Measurements from ENCODE around the gene PROB1.
"Not testable (repeated sequence)": the region's sequence is repeated elsewhere in the genome, so short reads cannot be mapped to it uniquely, and the experiment has no call there.

The PROB1 gene

DNA sequence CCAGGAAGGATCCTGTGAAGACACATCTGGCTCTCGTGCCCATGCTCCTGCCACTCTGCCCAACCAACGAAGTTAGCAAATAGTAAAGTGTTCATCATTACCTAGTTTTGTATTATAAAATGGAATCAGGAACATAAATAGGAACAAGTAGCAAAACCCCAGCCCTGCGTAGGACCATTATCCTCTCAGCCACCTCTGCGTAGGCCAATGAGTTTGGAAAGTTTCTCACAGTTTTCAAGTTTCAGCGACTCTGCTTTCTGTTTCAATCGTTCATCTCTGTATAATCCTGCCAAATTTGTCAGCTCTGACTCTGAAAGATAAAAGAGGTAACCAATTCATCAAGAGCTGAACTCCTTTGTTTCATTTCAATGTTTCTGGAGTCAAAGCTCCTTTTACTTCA lies 19.1 kb upstream of the PROB1 start:
- in situ Hi-C loops (cut with MboI; ENCODE audit: low sequenced_read_pairs) = no loop called here

DNA sequence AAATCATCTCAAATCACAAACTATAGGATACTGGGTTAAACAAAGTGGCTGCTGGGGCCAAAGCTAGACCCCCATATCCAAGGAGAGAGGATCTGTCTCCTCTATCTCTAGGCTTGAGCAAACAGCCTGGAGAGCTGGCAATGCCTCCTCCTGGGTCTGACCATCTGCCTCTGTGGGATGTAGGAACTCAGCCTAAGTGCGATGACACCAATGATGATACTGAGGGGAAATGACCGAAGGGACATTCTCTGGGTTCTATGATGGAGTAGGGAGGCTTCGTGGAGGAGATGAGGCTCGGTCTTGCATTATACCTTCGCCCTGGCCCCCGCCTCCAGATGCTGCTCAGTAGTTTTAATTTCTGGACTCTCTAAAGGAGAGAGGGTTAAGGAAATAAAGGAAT lies 18.2 kb upstream of the PROB1 start:
- in situ Hi-C loops (cut with MboI; ENCODE audit: low sequenced_read_pairs) = no loop called here

DNA sequence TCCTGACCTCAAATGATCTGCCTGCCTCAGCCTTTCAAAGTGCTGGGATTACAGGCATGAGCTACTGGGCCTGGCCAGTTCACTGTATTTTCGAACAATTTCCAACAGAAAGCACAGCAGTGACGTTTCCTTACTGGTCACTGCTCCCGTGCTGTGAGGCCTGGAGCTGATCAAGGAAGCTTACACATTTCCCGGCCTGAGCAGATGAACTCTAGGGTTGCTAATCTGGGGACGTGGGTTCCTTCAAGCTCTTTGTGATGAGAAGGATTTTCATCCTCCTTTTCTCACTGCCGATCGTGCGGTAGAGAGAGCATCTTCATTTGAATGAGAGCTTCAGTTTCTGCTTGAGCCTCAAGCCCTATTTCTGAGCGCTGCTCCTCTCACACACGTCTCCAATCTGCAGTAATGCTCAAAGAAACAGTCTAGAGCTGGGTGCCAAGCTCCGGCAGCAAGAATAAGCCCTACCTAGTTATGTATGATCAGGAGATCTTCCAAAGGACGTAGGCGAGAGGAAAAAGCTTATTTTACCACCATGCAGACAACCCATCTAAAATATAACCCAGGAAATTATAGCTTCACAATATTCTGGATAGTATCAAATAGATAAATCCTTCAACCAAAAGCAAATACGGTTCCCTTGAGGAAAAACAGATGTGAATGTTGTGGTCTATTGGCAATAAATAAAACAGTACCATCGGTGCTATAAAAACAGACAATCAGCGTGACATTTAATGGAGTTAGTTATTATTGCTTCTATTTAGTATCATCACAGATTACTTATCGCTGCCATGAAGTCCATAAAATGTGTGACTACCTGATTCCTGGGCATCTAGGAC lies 16.3 kb upstream of the PROB1 start:
- in situ Hi-C loops (cut with MboI; ENCODE audit: low sequenced_read_pairs) = no loop called here

DNA sequence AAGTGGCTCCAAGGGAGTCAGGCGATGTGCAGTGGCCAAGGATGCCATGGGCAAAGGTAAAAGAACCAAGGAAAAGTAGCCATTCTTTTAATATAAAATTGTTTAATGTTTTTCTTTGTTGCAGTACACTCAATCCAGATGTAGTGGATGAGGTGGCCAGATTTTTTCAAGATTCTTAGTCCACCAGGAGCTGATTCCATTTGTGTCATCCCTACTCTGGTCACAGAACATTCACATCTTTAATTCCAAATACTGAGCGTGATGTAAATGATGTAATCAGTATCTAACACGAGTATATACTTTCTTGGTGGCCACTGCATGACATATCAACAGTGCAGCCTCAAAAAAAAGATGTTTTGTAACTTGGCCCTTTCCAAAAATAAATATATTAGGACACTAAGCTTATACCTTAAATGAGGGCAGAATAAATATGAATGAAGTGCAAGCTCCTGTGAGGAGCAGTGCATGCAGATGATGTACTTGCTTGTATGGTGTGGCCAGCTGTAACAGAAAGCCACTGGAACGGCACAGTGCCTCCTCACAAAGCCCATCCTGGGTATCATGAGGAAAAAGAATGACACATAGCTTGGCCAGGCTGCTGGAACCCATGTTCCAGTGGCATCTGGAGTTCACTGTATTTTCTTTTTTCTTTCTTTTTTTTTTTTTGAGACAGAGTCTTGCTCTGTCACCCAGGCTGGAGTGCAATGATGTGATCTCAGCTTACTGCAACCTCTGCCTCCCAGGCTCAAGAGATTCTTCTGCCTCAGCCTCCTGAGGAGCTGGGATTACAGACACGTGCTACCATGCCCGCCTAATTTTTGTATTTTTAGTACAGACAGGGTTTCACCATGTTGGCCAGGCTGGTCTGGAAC lies 15.5 kb upstream of the PROB1 start:
- in situ Hi-C loops (cut with MboI; ENCODE audit: low sequenced_read_pairs) = no loop called here

DNA sequence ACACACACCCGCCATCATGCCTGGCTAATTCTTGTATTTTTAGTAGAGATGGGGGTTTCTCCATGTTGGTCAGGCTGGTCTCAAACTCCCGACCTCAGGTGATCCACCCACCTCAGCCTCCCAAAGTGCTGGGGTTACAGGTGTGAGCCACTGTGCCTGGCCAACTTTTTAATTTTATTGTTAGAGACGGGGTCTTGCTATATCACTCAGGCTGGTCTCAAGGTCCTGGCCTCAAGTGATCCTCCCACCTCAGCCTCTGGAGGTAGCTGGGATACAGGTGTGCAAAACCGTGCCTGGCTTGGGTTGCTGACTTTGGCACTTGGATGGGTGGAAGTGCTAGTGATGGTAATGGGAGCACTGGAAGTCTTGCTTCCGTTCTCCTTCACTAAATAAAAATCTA lies 14.2 kb upstream of the PROB1 start:
- in situ Hi-C loops (cut with MboI; ENCODE audit: low sequenced_read_pairs) = not testable (repeated sequence)

DNA sequence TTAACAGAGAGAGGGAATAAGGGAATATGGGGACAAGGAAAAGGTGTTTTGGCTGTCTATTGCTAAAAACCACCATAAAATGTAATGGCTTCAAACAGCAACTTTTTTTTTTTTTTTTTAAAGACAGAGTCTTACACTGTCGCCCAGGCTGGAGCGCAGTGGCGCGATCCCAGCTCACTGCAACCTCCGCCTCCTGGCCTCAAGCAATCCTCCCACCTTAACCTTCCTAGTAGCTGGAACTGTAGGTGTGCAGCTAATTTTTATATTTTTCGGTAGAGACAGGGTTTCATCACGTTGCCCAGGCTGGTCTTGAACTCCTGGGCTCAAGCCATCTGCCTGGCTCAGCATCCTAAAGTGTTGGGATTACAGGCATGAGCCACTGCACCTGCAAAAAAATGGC lies 13.3 kb upstream of the PROB1 start:
- in situ Hi-C loops (cut with MboI; ENCODE audit: low sequenced_read_pairs) = no loop called here

DNA sequence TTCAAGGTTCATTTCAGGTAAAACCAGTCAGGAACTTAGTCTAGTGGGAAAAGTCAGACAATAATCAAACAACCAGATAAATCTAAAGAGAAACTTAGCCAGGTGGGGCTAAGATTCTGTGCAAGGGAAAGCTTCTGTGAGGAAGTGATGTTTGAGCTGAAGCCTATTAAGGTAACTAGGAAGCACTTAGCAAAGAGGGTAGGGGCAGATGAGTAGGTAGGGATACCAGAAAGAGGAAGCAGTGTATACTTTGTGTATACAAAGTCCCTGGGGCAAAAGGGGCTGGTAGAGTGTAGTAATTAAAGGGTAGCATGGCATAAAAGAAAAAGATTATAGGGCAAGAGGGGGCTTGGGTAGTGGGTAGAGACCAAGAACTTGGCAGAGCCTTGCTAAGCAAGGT lies 12.6 kb upstream of the PROB1 start:
- in situ Hi-C loops (cut with MboI; ENCODE audit: low sequenced_read_pairs) = no loop called here

DNA sequence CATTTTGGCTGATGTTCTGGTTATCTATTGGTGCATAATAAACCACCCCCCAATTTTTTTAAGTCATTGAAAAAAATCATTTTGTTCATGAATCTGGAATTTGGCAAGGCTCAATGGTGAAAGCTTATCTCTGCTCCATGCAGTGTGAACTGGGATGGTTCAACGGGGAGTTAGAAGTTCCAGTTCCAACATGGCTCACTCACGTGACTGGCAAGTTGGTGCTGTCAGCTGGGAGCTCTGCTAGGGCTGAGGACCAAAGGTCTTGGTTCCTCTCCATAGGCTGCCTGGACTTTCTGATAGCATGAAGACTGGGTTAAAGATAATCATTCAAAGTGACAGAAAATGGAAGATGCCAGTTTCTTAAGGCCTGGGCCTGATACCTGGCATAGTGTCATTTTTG lies 12.1 kb upstream of the PROB1 start:
- in situ Hi-C loops (cut with MboI; ENCODE audit: low sequenced_read_pairs) = no loop called here

DNA sequence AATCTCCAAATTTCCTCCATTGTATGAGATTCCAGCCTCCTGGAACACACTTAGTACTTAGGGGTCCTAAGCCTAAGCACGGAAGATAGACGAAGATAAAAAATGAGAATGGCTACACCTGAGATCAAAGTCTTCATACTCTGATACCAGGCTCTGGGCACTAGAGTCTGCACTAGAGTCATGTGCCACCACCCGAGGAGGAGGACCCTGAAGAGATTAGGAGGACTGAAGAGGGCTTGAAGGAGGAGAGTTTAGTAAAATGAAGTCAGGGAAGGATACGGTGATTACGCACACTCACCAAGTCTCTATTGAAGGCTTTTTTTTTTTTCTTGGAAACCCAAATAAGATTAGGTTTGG lies 9.6 kb upstream of the PROB1 start:
- in situ Hi-C loops (cut with MboI; ENCODE audit: low sequenced_read_pairs) = no loop called here

DNA sequence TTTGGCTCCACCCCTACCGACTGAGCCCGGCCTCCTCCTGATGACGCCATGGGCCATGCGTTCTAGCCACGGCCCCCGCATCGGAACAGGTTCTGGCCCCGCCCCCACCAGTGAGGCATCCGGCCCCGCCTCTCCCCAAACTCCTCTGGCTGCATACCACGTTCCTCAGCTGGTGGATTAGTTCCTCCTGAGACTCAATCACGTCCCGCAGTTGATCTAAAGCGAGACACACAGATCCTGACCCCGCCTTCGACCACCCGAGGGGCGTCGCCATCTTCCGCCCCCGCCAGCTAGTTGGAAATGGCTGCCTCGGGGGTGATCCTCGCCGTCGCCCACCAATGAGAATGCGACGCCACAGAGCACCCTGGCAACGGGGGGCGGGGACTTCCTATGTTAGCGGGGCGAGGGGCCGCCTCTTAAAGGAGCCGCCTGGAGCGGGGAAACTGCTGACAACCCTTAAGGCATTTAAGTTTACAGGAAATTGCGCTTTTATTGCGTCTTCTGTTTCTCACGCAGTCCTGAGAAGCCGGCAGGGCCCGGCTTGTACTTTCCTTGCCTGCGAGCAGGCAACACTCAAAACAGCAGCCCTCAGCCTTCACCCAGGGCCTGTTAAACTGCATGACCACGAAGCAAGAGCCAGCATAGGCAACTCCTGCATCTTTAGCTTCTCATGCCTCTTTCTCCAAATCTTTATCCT lies 9.0 kb upstream of the PROB1 start, which contains the start of gene SPATA24:
Gene SPATA24 (minus strand): TSS at position 303 of the 697 bp plus-strand sequence. CDS start 29 bp downstream, at position 274.
- in situ Hi-C loops (cut with MboI; ENCODE audit: low sequenced_read_pairs) = no loop called here

DNA sequence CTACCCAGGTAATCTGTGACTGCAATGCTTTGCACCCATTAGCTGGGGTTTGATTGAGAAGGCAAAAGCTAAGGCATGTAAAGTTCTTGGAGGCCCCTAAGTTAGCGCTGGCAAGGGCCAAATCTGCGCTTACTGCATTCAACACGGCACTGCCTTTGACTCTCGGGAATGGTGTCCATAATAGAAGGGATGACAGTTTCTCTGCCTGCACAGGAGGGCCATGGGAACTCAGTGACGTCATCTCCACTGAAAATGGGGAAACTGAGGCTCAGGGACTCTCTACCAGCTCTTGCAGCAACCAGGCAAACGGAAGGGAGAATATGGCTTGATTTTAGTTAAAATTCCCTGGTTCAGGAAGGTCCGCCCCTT lies 8.5 kb upstream of the PROB1 start:
- in situ Hi-C loops (cut with MboI; ENCODE audit: low sequenced_read_pairs) = no loop called here

DNA sequence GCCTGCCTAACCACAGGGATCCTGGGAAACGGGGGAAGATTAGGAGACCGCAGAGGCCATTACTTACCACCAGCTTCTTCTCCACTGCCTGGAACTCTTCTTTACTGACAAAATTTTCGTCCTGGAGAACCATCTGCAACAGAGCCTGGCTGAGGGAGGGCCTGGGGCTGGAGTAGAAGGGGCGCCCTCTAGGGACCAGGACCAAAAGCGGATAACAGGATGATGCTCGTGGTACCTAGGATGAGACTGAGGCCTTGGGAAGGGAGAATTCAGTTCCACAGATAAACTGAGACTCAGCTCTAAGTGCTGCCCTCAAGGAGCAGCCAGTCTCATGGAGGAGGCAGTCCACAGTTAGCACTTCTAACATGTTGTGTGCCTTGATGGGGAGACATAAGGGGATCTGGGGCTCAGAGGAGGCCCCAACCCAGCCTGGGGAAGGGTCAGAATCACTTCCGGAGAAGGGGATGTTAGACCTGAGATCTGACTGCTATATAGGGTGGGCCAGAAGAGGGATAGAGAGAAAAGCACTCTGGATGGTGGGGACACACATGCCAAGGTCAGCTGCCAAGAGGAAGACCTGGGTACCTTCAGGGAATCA lies 7.8 kb upstream of the PROB1 start:
- in situ Hi-C loops (cut with MboI; ENCODE audit: low sequenced_read_pairs) = no loop called here

DNA sequence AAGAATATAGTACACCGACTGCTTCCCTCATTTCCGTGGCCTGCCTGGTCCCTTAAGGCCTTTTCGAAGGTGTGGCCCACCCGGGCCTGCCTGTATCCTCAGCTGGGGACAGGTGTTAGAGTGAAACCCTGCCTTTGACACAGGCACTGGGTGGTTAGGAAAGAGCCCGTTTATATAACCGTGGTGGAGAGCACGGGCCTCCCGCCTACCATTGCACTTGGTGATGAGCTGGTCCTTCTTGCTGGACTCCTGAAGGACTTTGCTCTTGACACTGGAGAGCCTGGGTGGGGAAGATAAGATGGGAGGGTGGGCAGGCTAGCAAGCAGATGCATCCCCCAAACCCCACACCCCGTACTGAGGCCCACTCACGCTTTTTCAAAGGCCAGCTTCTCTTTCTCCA lies 6.6 kb upstream of the PROB1 start:
- in situ Hi-C loops (cut with MboI; ENCODE audit: low sequenced_read_pairs) = no loop called here

DNA sequence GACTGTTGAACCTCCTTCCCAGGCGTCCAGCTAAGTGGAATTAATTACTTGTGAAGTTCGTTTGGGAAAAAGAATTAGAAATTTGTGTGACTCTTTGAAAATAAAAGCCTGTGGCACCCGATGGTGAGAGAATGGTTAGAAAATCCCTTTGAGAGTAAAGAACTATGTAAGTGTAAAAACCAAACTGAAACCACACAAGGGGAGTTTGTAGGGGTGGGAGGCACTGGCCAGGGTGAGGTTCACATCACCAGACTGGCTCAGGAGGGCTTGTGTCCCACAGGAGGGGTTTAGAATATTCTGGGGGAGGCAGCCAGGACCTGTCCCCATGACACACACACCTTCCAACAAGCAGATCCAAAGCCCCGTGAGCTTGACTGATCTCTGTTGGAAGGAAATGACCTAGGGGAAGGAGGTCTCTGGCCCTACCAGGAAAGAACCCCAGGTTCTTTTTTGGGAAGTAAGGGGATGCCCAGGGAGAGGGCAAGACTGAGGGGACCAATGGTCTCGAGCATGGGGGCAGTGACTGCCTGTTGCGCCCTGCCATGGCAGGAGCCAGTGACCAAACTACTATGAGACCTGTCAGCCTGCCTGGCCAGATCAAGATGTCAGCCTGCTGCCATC lies 4.7 kb upstream of the PROB1 start:
- in situ Hi-C loops (cut with MboI; ENCODE audit: low sequenced_read_pairs) = no loop called here

DNA sequence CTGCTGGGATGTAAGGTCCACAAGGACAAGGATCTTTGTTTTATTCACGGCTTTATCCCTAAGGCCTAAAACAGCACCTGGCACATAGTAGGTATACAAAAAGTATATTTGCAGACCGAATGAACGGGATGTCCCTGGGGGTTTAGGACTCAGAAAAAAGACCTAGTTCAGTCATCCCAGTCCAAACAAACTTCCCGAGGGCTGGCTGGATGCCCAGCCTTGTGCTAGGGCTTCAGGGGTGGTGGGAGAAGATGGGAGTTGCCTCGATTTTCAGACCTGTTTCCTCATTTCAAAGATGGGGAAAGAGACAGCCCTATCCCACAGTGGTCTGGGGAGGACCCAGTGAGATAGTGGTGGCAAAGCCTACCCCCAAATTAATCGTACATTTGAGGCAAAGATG lies 3.0 kb upstream of the PROB1 start:
- in situ Hi-C loops (cut with MboI; ENCODE audit: low sequenced_read_pairs) = no loop called here

DNA sequence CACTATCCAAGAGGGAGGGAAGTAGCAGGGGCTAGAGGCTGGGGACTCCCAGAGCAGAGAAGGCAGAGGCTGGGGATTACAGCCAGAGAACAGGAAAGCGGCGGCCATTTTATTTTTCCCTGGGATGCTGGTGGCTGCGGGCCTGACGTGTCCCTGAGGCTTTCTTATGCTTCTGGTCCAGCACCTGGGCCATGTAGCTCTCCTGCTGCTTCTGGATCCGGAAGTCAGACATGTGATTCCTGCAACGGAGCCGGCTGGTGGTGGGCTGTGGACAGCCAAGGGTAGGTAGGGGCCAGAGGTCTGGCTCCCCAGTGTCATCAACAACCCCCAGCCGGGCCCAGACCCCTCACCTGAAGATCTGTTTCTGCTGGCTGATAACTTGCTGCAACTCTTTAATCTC lies 1.8 kb upstream of the PROB1 start:
- in situ Hi-C loops (cut with MboI; ENCODE audit: low sequenced_read_pairs) = no loop called here

DNA sequence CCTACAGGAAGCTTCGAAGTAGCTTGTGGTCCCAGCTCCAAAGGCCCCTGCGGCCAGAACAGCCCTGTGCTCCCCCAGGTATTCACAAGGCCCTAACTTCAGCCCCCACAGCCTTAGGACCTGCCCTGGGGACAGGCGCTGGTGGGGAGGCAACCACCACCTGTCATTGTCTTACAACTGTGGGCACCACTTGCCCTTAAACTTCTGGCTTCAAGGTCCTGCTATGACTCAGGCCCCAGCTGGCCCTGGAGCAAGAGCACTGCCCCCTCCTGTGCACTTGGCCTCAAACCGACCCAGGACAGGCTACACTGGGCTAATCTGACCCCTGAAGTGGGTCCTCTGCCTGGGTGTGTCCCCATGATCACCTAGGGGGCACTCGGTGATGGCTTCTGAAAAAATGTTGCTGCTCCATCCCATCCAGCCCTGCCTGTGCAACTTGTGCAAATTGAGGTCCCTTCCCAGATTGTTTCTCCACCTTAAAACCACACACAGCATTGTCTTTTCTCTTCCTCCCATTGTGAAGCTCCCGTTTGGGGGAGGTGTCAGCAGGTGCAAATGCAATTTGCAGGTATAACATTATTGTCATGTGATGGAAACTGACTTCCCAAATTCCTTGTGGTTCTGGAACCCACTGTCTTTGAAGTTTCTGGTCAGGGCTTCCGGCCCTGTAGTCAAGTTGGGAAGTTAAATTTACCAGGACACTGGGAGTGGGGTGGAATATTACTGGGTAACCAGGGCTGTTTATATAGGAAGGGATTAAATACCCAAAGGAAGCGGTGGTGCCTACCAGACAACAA lies 1.1 kb upstream of the PROB1 start:
- in situ Hi-C loops (cut with MboI; ENCODE audit: low sequenced_read_pairs) = no loop called here

DNA sequence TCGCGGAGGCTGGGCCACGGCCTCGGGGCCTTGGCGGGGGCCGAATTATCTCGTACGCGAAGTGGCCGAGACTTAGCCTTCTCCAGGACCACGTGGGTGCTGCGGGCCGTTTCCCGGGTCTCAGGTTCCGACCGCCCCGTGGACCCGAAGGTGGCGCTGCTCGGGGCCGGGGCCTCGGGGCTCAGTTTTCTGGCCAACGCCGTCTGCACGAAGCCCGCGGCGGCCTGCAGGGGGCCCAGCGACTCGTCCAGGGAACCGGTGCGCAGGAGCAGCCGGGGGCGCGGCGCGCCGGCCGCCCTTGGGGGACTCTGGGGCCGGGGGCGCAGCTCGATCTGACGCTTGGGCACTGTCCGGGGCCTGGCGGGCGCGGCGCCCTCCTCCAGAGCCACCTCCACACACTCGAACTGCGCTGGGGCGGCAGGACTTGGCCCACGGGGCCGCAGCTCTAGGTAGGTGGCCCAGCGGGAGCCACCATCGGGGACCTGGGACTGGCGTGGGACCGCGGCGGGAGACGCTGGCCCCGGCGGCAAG lies 716 bp downstream of the PROB1 start:
- in situ Hi-C loops (cut with MboI; ENCODE audit: low sequenced_read_pairs) = no loop called here

DNA sequence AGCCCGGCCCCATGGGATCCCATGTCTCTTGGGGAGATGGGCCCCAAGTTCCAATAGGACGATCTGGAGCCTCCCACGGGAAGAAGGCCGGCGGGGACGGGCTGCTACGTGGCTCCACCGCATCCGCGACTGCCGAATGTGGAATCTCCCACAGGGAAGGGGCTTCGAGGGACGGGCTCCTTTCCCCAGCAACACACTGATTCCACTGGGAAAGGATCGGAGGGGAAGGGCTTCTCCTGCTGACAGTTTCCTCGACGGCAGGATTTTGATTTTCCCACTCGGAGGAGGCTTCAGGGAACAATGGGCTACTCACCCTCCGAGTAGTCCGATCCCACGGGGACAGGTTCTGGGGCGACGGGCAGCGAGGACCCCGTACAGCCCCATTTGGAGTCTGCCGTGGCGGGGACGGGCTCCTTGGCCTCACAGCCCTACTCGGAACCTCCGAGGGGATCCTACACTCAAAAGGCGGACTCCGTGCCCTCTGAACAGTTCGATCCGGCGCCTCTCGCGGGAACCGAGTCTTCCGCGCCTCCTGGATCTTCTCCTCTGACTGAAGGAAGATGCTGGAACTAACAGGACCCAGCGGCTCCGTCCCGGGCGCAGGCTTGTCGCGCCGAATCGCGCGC lies 1.3 kb downstream of the PROB1 start:
- in situ Hi-C loops (cut with MboI; ENCODE audit: low sequenced_read_pairs) = no loop called here

Measured in hTERT RPE-1 (cell line).